C4-2B (cell line): Measurements from ENCODE around the gene DAND5.

Source experiments
- H3K27ac ChIP-seq: fragments of 450-650 bp; 2 replicates; pipeline ENCODE4 v1.5.1; 2017
- CTCF ChIP-seq: fragments of 450-650 bp; conservative IDR thresholded peaks from 2 replicates; pipeline ENCODE4 v1.5.1; 2017; ENCODE audit warnings: mild to moderate bottlenecking
- ZFX ChIP-seq: fragments of 450-650 bp; IDR thresholded peaks from 2 replicates; pipeline ENCODE4 v1.6.1; 2017

Gene DAND5

GRCh38 chr19:13008926-13009787, 39.8 kb downstream of the DAND5 start:
- no peak for TF ChIP-seq CTCF
- no peak for TF ChIP-seq ZFX
- peak overlapping the region; percentile 100 for H3K27ac ChIP-seq

GRCh38 chr19:13010038-13010991, 40.9 kb downstream of the DAND5 start:
- H3K27ac ChIP-seq = peak overlapping the region; percentile 100
- TF ChIP-seq CTCF = no peak
- TF ChIP-seq ZFX = peak; percentile 55

GRCh38 chr19:13010992-13011652, 41.7 kb downstream of the DAND5 start:
- H3K27ac ChIP-seq = peak overlapping the region; percentile 100
- TF ChIP-seq ZFX (no peak), CTCF (no peak)

GRCh38 chr19:13011653-13012389, 42.4 kb downstream of the DAND5 start:
- TF ChIP-seq ZFX (no peak; the same call in 1 of the 2 replicates), CTCF (no peak)
- peak overlapping the region; percentile 100 for H3K27ac ChIP-seq

GRCh38 chr19:13012390-13012689, 43.0 kb downstream of the DAND5 start:
- peak overlapping the region; percentile 100 for H3K27ac ChIP-seq
- TF ChIP-seq ZFX (no peak), CTCF (no peak)

GRCh38 chr19:13012690-13013608, 43.6 kb downstream of the DAND5 start:
- TF ChIP-seq ZFX = no peak
- no peak for TF ChIP-seq CTCF
- peak overlapping the region; percentile 100 for H3K27ac ChIP-seq
